Measurements from ENCODE around the gene BARX2.
A peak's percentile ranks its signal among the peaks of the same experiment; 100 is the strongest.

DNA sequence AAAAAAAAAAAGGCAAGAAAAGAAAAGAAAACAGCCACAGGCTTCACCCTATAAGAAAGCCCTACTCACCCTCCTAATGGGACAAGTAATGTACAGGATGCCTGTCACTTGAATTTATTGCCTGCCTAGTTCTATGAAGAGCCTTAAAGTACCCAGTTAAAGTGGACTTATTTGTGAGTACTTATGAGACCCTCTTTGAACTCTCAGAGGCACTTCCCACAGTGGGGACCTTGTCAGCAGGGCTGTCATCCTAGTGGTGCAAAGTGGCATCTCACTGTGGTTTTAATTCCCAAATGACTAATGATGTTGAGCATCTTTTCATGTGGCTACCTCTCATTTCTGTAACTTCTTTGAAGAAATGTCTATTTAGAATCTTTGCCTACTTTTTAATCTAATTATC is 41.8 kb upstream of the BARX2 start:
- TF ChIP-seq, protein P1, sequence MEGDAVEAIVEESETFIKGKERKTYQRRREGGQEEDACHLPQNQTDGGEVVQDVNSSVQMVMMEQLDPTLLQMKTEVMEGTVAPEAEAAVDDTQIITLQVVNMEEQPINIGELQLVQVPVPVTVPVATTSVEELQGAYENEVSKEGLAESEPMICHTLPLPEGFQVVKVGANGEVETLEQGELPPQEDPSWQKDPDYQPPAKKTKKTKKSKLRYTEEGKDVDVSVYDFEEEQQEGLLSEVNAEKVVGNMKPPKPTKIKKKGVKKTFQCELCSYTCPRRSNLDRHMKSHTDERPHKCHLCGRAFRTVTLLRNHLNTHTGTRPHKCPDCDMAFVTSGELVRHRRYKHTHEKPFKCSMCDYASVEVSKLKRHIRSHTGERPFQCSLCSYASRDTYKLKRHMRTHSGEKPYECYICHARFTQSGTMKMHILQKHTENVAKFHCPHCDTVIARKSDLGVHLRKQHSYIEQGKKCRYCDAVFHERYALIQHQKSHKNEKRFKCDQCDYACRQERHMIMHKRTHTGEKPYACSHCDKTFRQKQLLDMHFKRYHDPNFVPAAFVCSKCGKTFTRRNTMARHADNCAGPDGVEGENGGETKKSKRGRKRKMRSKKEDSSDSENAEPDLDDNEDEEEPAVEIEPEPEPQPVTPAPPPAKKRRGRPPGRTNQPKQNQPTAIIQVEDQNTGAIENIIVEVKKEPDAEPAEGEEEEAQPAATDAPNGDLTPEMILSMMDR (IDR thresholded peaks at IDR 0.05; ENCODE audit: extremely low read depth in 1 of 2, insufficient read depth in 1 of 2, low read depth in 1 of 2, low read length in 2 of 2), result peak in 1 of 2 donors; percentile 3
- TF ChIP-seq POLR2AphosphoS5 (IDR thresholded peaks at IDR 0.05; ENCODE audit: insufficient read depth, low read depth, low read length) (no peak), EZH2 (IDR thresholded peaks at IDR 0.05; ENCODE audit: borderline replicate concordance, low read depth, low read length, severe bottlenecking) (no peak)

All from endothelial cell of umbilical vein (primary cell).